Fibroblast of the aortic adventitia (primary cell): ENCODE data around the gene HDC. TPM values are rescaled to one million over a fixed set of nuclear protein-coding genes. Genes with fewer than 3 reads are reported as not detected.

ENCODE experiments used
- DNase-seq: peaks from one replicate; pipeline ENCODE4 v3.0.0-alpha.2; 2010; ENCODE audit warnings: low read depth
- H3K4me3 ChIP-seq: 2 replicates; pipeline ENCODE4 v1.5.1; 2011; ENCODE audit warnings: low read depth, mild to moderate bottlenecking, control low read depth, low read length, moderate library complexity
- CTCF ChIP-seq: IDR thresholded peaks from 2 replicates; pipeline ENCODE4 v1.5.1; 2011; ENCODE audit warnings: mild to moderate bottlenecking, low read length, control low read depth, inconsistent platforms; ENCODE audit not compliant: insufficient read depth
- total RNA-seq: library from RNA; depleted of rRNA; stranded (reverse); fragments of >200 nt; gene quantifications from 2 replicates; pipeline ENCODE4 v1.2.3, GENCODE V29; 2012; ENCODE audit warnings: low replicate concordance

HDC gene
- total RNA-seq, 1 donor: not detected

GRCh38 chr15:50238255-50238654, 27.3 kb downstream of the HDC start:
- TF ChIP-seq CTCF: no peak
- H3K4me3 ChIP-seq: no peak overlapping the region
- DNase-seq: no peak

GRCh38 chr15:50236433-50236832, 29.1 kb downstream of the HDC start:
- DNase-seq: no peak
- TF ChIP-seq CTCF: no peak
- H3K4me3 ChIP-seq: no peak overlapping the region

GRCh38 chr15:50235794-50236193, 29.7 kb downstream of the HDC start:
- H3K4me3 ChIP-seq: no peak overlapping the region
- TF ChIP-seq CTCF: no peak
- no peak for DNase-seq

- no peak for DNase-seq
- H3K4me3 ChIP-seq: no peak overlapping the region
- no peak for TF ChIP-seq CTCF
Measured at GRCh38 chr15:50234764-50235163, 30.8 kb downstream of the HDC start.

GRCh38 chr15:50233192-50233736, 32.3 kb downstream of the HDC start:
- no peak for DNase-seq
- TF ChIP-seq CTCF: no peak

GRCh38 chr15:50232791-50233190, 32.7 kb downstream of the HDC start:
- DNase-seq: no peak
- no peak for TF ChIP-seq CTCF
- H3K4me3 ChIP-seq: no peak overlapping the region

More at GRCh38 chr15:50233192-50233736, 32.3 kb downstream of the HDC start:
- no peak overlapping the region for H3K4me3 ChIP-seq

GRCh38 chr15:50231761-50232160, 33.8 kb downstream of the HDC start:
- no peak for TF ChIP-seq CTCF
- no peak for DNase-seq
- H3K4me3 ChIP-seq: no peak overlapping the region
